ENCODE measurements around the gene ATP6V0A1. TPM values are rescaled to one million over a fixed set of nuclear protein-coding genes. Genes with fewer than 3 reads are reported as not detected.
A peak's percentile ranks its signal among the peaks of the same experiment; 100 is the strongest.
"Not testable (repeated sequence)": the region's sequence is repeated elsewhere in the genome, so short reads cannot be mapped to it uniquely, and the experiment has no call there.

Gene ATP6V0A1
- total and polyA plus RNA-seq, 2 donors = 15.4 to 47.7 TPM

DNA sequence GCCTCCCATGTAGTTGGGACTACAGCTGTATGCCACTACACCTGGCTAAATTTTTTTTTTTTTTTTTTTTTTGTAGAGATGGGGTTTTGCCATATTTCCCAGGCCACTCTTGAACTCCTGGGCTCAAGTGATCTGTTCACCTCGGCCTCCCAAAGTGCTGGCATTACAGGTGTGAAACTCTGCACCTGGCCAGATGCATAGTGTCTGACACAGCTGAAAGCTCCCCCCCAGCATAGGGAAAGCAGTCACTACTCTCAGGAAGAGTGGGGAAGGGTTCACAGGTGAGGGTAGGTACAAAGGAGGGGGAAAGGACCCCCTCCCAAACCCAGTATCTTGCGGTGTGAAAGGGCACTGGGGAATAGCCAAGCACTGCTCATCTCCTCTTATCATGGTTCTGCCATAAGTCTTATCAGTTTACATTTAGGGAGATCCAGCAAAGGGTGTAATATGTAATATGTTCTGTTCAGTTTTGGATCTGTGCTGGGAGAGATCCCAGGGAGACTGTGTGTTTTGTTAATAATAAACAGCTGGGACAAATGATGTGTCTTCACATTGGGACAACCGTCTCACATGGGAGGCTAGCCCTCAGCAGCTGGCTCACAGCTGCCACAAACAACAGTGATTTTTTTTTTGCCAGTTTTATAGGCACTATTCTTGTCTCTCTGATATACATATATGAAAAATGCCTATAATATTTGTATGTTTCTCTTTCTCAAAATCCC is 28.8 kb upstream of the ATP6V0A1 start:
- no peak overlapping the region for H3K4me3 ChIP-seq (ENCODE audit: low read length in 2 of 2)
- DNase-seq (ENCODE audit: low read depth in 6 of 9, low spot score in 9 of 9) = no peak
- peaks cover 0 to 3% of the 10 kb centered on the region in 2 donors for H3K4me1 ChIP-seq (ENCODE audit: control insufficient read depth in 2 of 2, insufficient read depth in 2 of 2, low read length in 2 of 2)
- H3K27ac ChIP-seq (ENCODE audit: low read depth in 1 of 2, low read length in 1 of 2) = no peak overlapping the region
- peaks cover 0 to 5% of the 10 kb centered on the region in 2 donors for H3K27me3 ChIP-seq (ENCODE audit: control insufficient read depth in 2 of 2, insufficient read depth in 1 of 2, low read length in 1 of 2)
- no peaks in the 10 kb centered on the region for H3K36me3 ChIP-seq (ENCODE audit: control insufficient read depth in 2 of 2, insufficient read depth in 2 of 2, low read length in 1 of 2)
- no peaks in the 10 kb centered on the region for H3K9me3 ChIP-seq (ENCODE audit: control insufficient read depth in 2 of 2, insufficient read depth in 1 of 2, low read length in 1 of 2)
- WGBS = 94% methylated on average over 3 of the region's 3 CpGs

- Histone ChIP-seq H3K4me3 (ENCODE audit: low read length in 2 of 2) (no peak overlapping the region), H3K9me3 (ENCODE audit: control insufficient read depth in 2 of 2, insufficient read depth in 1 of 2, low read length in 1 of 2) (no peaks in the 10 kb centered on the region), H3K36me3 (ENCODE audit: control insufficient read depth in 2 of 2, insufficient read depth in 2 of 2, low read length in 1 of 2) (no peaks in the 10 kb centered on the region), H3K4me1 (ENCODE audit: control insufficient read depth in 2 of 2, insufficient read depth in 2 of 2, low read length in 2 of 2) (peaks cover 0 to 3% of the 10 kb centered on the region in 2 donors), H3K27ac (ENCODE audit: low read depth in 1 of 2, low read length in 1 of 2) (no peak overlapping the region), H3K27me3 (ENCODE audit: control insufficient read depth in 2 of 2, insufficient read depth in 1 of 2, low read length in 1 of 2) (no peaks in the 10 kb centered on the region)
- WGBS = 94% methylated on average over 3 of the region's 3 CpGs
- DNase-seq (ENCODE audit: low read depth in 6 of 9, low spot score in 9 of 9) = no peak
These were observed 26.9 kb upstream of the ATP6V0A1 start for GRCh38 chr17:42431758-42432161.

GRCh38 chr17:42436391-42436790 is 22.3 kb upstream of the ATP6V0A1 start:
- peaks cover 0 to 7% of the 10 kb centered on the region in 2 donors for H3K4me1 ChIP-seq (ENCODE audit: control insufficient read depth in 2 of 2, insufficient read depth in 2 of 2, low read length in 2 of 2)
- DNase-seq (ENCODE audit: low read depth in 6 of 9, low spot score in 9 of 9) = no peak
- no peaks in the 10 kb centered on the region for H3K27me3 ChIP-seq (ENCODE audit: control insufficient read depth in 2 of 2, insufficient read depth in 1 of 2, low read length in 1 of 2)
- no peaks in the 10 kb centered on the region for H3K36me3 ChIP-seq (ENCODE audit: control insufficient read depth in 2 of 2, insufficient read depth in 2 of 2, low read length in 1 of 2)
- WGBS = 95% methylated on average over 6 of the region's 6 CpGs
- H3K9me3 ChIP-seq (ENCODE audit: control insufficient read depth in 2 of 2, insufficient read depth in 1 of 2, low read length in 1 of 2) = no peaks in the 10 kb centered on the region
- no peak overlapping the region for H3K4me3 ChIP-seq (ENCODE audit: low read length in 2 of 2)
- H3K27ac ChIP-seq (ENCODE audit: low read depth in 1 of 2, low read length in 1 of 2) = peak overlapping the region in 1 of 2 donors; percentile 1

DNA sequence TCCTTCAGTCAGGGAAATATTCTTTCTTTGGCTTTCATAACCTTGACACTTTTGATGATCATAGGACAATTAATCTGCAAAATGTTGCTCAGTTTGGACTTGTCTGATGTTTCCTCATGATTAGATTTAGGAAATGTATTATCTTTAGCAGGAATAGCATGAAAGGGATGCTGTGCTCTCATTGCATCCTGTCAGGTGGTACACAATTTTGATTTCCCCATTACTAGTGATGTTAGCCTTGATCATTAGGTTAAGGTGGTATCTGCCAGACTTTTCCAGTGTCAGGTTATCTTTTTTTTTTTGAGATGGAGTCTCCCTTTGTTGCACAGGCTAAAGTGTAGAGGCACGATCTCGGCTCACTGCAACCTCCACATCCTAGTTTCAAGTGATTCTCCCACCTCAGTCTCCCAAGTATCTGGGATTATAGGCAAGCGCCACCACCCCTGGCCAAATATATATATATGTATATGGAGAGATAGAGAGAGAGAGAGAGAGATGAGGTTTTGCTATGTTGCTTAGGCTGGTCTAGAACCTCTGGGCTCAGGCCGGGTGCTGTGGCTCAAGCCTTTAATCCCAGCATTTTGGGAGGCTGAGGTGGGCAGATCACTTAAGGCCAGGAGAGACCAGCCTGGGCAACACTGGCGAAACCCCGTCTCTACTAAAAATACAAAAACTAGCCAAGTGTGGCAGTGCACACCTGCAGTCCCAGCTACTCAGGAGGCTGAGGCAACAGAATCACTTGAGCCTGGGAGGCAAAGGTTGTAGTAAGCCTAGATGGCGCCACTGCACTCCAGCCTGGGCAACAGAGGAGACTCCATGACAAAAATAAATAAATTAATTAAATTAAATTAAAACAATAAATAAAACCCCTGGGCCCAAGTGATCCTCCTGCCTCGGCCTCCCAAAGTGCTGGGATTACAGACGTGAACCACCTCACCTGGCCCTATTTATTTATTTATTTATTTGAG is 19.8 kb upstream of the ATP6V0A1 start:
- H3K9me3 ChIP-seq (ENCODE audit: control insufficient read depth in 2 of 2, insufficient read depth in 1 of 2, low read length in 1 of 2) = no peaks in the 10 kb centered on the region
- peaks cover 0 to 17% of the 10 kb centered on the region in 2 donors for H3K4me1 ChIP-seq (ENCODE audit: control insufficient read depth in 2 of 2, insufficient read depth in 2 of 2, low read length in 2 of 2)
- no peaks in the 10 kb centered on the region for H3K36me3 ChIP-seq (ENCODE audit: control insufficient read depth in 2 of 2, insufficient read depth in 2 of 2, low read length in 1 of 2)
- H3K27ac ChIP-seq (ENCODE audit: low read depth in 1 of 2, low read length in 1 of 2) = no peak overlapping the region
- peak in 3 of 9 donors; percentile 42 to 70 (median 61) for DNase-seq (ENCODE audit: low read depth in 6 of 9, low spot score in 9 of 9)
- 89% methylated on average over 9 of the region's 9 CpGs for WGBS
- no peaks in the 10 kb centered on the region for H3K27me3 ChIP-seq (ENCODE audit: control insufficient read depth in 2 of 2, insufficient read depth in 1 of 2, low read length in 1 of 2)
- no peak overlapping the region for H3K4me3 ChIP-seq (ENCODE audit: low read length in 2 of 2)

- peak overlapping the region in 1 of 2 donors; percentile 55 for H3K27ac ChIP-seq (ENCODE audit: low read depth in 1 of 2, low read length in 1 of 2)
- no peaks in the 10 kb centered on the region for H3K36me3 ChIP-seq (ENCODE audit: control insufficient read depth in 2 of 2, insufficient read depth in 2 of 2, low read length in 1 of 2)
- H3K4me1 ChIP-seq (ENCODE audit: control insufficient read depth in 2 of 2, insufficient read depth in 2 of 2, low read length in 2 of 2) = peaks cover 0 to 17% of the 10 kb centered on the region in 2 donors
- no peaks in the 10 kb centered on the region for H3K27me3 ChIP-seq (ENCODE audit: control insufficient read depth in 2 of 2, insufficient read depth in 1 of 2, low read length in 1 of 2)
- WGBS = 85% methylated on average over 7 of the region's 7 CpGs
- no peak overlapping the region for H3K4me3 ChIP-seq (ENCODE audit: low read length in 2 of 2)
- DNase-seq (ENCODE audit: low read depth in 6 of 9, low spot score in 9 of 9) = peak in 1 of 9 donors; percentile 34
- no peaks in the 10 kb centered on the region for H3K9me3 ChIP-seq (ENCODE audit: control insufficient read depth in 2 of 2, insufficient read depth in 1 of 2, low read length in 1 of 2)
These were observed 17.1 kb upstream of the ATP6V0A1 start for GRCh38 chr17:42441371-42442195.

DNA sequence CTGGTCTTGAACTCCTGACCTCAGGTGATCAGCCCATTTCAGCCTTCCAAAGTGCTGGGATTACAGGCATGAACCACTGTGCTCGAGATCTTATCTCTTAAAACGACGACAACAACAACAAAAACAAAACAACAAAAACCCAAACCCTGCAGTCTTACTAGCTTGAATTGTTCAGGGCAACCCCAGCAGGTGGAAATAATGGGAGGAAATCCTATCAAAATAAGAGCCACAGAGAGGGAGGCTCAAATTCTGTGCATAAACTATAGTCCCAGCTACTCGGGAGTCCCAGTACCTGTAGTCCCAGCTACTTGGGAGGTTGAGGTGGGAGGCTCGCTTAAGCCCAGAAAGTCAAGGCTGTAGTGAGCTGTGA is 16.5 kb upstream of the ATP6V0A1 start:
- Histone ChIP-seq H3K27me3 (ENCODE audit: control insufficient read depth in 2 of 2, insufficient read depth in 1 of 2, low read length in 1 of 2) (no peaks in the 10 kb centered on the region), H3K4me3 (ENCODE audit: low read length in 2 of 2) (no peak overlapping the region), H3K9me3 (ENCODE audit: control insufficient read depth in 2 of 2, insufficient read depth in 1 of 2, low read length in 1 of 2) (no peaks in the 10 kb centered on the region), H3K4me1 (ENCODE audit: control insufficient read depth in 2 of 2, insufficient read depth in 2 of 2, low read length in 2 of 2) (peaks cover 0 to 17% of the 10 kb centered on the region in 2 donors), H3K36me3 (ENCODE audit: control insufficient read depth in 2 of 2, insufficient read depth in 2 of 2, low read length in 1 of 2) (no peaks in the 10 kb centered on the region), H3K27ac (ENCODE audit: low read depth in 1 of 2, low read length in 1 of 2) (peak overlapping the region in 1 of 2 donors; percentile 12)
- WGBS = 61% methylated on average over 5 of the region's 5 CpGs
- no peak for DNase-seq (ENCODE audit: low read depth in 6 of 9, low spot score in 9 of 9)

- not testable (repeated sequence) for DNase-seq (ENCODE audit: low read depth in 6 of 9, low spot score in 9 of 9)
These were observed 9.5 kb upstream of the ATP6V0A1 start for GRCh38 chr17:42449176-42449575.

DNA sequence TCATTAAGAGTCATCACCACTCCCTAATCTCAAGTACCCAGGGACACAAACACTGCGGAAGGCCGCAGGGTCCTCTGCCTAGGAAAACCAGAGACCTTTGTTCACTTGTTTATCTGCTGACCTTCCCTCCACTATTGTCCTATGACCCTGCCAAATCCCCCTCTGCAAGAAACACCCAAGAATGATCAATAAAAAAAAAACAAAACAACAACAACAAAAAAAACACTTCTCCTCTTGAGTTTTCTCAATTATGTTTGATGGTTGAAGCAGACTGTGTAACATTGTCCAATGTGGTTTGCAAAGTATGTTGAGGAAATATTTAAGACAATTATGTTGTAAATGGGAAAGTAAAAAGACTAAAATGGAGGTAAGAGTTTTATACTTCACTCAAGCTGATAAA is 8.8 kb upstream of the ATP6V0A1 start:
- H3K4me3 ChIP-seq (ENCODE audit: low read length in 2 of 2); H3K27ac ChIP-seq (ENCODE audit: low read depth in 1 of 2, low read length in 1 of 2); H3K9me3 ChIP-seq (ENCODE audit: control insufficient read depth in 2 of 2, insufficient read depth in 1 of 2, low read length in 1 of 2); H3K27me3 ChIP-seq (ENCODE audit: control insufficient read depth in 2 of 2, insufficient read depth in 1 of 2, low read length in 1 of 2); H3K4me1 ChIP-seq (ENCODE audit: control insufficient read depth in 2 of 2, insufficient read depth in 2 of 2, low read length in 2 of 2); H3K36me3 ChIP-seq (ENCODE audit: control insufficient read depth in 2 of 2, insufficient read depth in 2 of 2, low read length in 1 of 2); DNase-seq (ENCODE audit: low read depth in 6 of 9, low spot score in 9 of 9): not testable (repeated sequence)
- WGBS = no CpG with 5 or more reads among the region's 2 CpGs

More at GRCh38 chr17:42449176-42449575, 9.5 kb upstream of the ATP6V0A1 start:
- H3K4me3 ChIP-seq (ENCODE audit: low read length in 2 of 2); H3K4me1 ChIP-seq (ENCODE audit: control insufficient read depth in 2 of 2, insufficient read depth in 2 of 2, low read length in 2 of 2); H3K36me3 ChIP-seq (ENCODE audit: control insufficient read depth in 2 of 2, insufficient read depth in 2 of 2, low read length in 1 of 2); H3K9me3 ChIP-seq (ENCODE audit: control insufficient read depth in 2 of 2, insufficient read depth in 1 of 2, low read length in 1 of 2); H3K27me3 ChIP-seq (ENCODE audit: control insufficient read depth in 2 of 2, insufficient read depth in 1 of 2, low read length in 1 of 2); H3K27ac ChIP-seq (ENCODE audit: low read depth in 1 of 2, low read length in 1 of 2): not testable (repeated sequence)
- 98% methylated on average over 25 of the region's 27 CpGs for WGBS
